ENCODE results near the gene GOSR2. TPM values are rescaled to one million over a fixed set of nuclear protein-coding genes. Genes with fewer than 3 reads are reported as not detected.

GOSR2 gene
- total and polyA plus RNA-seq, 7 donors: 21.6 to 47.0 (median 35.0) TPM

- intact Hi-C loops (cut with DNase I): no loop called here
- TF ChIP-seq POLR2A (IDR thresholded peaks at IDR 0.05): no peak
- TF ChIP-seq EP300 (IDR thresholded peaks at IDR 0.05): no peak
- no peak for TF ChIP-seq CTCF (IDR thresholded peaks at IDR 0.05)
- TF ChIP-seq POLR2AphosphoS5 (IDR thresholded peaks at IDR 0.05): no peak
- H3K9me3 ChIP-seq: no peaks in the 10 kb centered on the region
- WGBS, 2 donors: 56 to 59% methylated on average over 6 of the region's 6 CpGs
- no peak overlapping the region for H3K27ac ChIP-seq
- no peak for DNase-seq
- no peaks in the 10 kb centered on the region for H3K36me3 ChIP-seq
- H3K27me3 ChIP-seq: peaks cover 0 to 55% (median 16%) of the 10 kb centered on the region in 3 donors
- no peaks in the 10 kb centered on the region for H3K4me1 ChIP-seq
- H3K4me3 ChIP-seq: no peak overlapping the region
Measured at GRCh38 chr17:46890638-46891037, 32.3 kb upstream of the GOSR2 start.

- Histone ChIP-seq H3K36me3 (no peaks in the 10 kb centered on the region), H3K4me1 (no peaks in the 10 kb centered on the region), H3K27ac (no peak overlapping the region), H3K27me3 (peaks cover 0 to 47% (median 16%) of the 10 kb centered on the region in 3 donors), H3K4me3 (no peak overlapping the region), H3K9me3 (no peaks in the 10 kb centered on the region)
- TF ChIP-seq POLR2A (IDR thresholded peaks at IDR 0.05): no peak
- no peak for TF ChIP-seq POLR2AphosphoS5 (IDR thresholded peaks at IDR 0.05)
- no peak for TF ChIP-seq CTCF (IDR thresholded peaks at IDR 0.05)
- TF ChIP-seq EP300 (IDR thresholded peaks at IDR 0.05): no peak
- intact Hi-C loops (cut with DNase I): no loop called here
- 63 to 68% methylated on average over 4 of the region's 4 CpGs for WGBS, 2 donors
- no peak for DNase-seq
Measured at GRCh38 chr17:46892192-46892703, 30.7 kb upstream of the GOSR2 start.

GRCh38 chr17:46894024-46894423 is 28.9 kb upstream of the GOSR2 start:
- DNase-seq: no peak
- H3K9me3 ChIP-seq: peaks cover 0 to 2% (median 0%) of the 10 kb centered on the region in 4 donors
- H3K36me3 ChIP-seq: no peaks in the 10 kb centered on the region
- no peak overlapping the region for H3K27ac ChIP-seq
- no peak overlapping the region for H3K4me3 ChIP-seq
- no peak for TF ChIP-seq EP300 (IDR thresholded peaks at IDR 0.05)
- TF ChIP-seq POLR2A (IDR thresholded peaks at IDR 0.05): no peak
- no peak for TF ChIP-seq POLR2AphosphoS5 (IDR thresholded peaks at IDR 0.05)
- peaks cover 0 to 44% (median 16%) of the 10 kb centered on the region in 3 donors for H3K27me3 ChIP-seq
- intact Hi-C loops (cut with DNase I): no loop called here
- no peaks in the 10 kb centered on the region for H3K4me1 ChIP-seq
- 64 to 80% methylated on average over 9 of the region's 9 CpGs for WGBS, 2 donors

GRCh38 chr17:46894476-46895151 is 28.3 kb upstream of the GOSR2 start:
- H3K4me1 ChIP-seq: no peaks in the 10 kb centered on the region
- intact Hi-C loops (cut with DNase I): no loop called here
- TF ChIP-seq EP300 (IDR thresholded peaks at IDR 0.05) (no peak), CTCF (IDR thresholded peaks at IDR 0.05) (no peak), POLR2AphosphoS5 (IDR thresholded peaks at IDR 0.05) (no peak), POLR2A (IDR thresholded peaks at IDR 0.05) (no peak)
- no peak for DNase-seq
- peaks cover 0 to 2% (median 0%) of the 10 kb centered on the region in 4 donors for H3K9me3 ChIP-seq
- H3K36me3 ChIP-seq: no peaks in the 10 kb centered on the region
- H3K27ac ChIP-seq: no peak overlapping the region
- H3K27me3 ChIP-seq: peaks cover 0 to 44% (median 16%) of the 10 kb centered on the region in 3 donors
- no peak overlapping the region for H3K4me3 ChIP-seq
- WGBS, 2 donors: 57 to 58% methylated on average over 29 of the region's 29 CpGs

GRCh38 chr17:46895171-46895570 is 27.8 kb upstream of the GOSR2 start:
- WGBS, 2 donors: 70 to 84% methylated on average over 9 of the region's 9 CpGs

More at GRCh38 chr17:46895171-46895570, 27.8 kb upstream of the GOSR2 start:
- H3K36me3 ChIP-seq: no peaks in the 10 kb centered on the region
- H3K4me3 ChIP-seq: no peak overlapping the region
- H3K4me1 ChIP-seq: no peaks in the 10 kb centered on the region
- no peak for DNase-seq
- H3K27me3 ChIP-seq: peaks cover 0 to 40% (median 16%) of the 10 kb centered on the region in 3 donors
- TF ChIP-seq EP300 (IDR thresholded peaks at IDR 0.05) (no peak), POLR2AphosphoS5 (IDR thresholded peaks at IDR 0.05) (no peak), CTCF (IDR thresholded peaks at IDR 0.05) (no peak), POLR2A (IDR thresholded peaks at IDR 0.05) (no peak)
- intact Hi-C loops (cut with DNase I): no loop called here
- H3K9me3 ChIP-seq: peaks cover 0 to 2% (median 0%) of the 10 kb centered on the region in 4 donors
- no peak overlapping the region for H3K27ac ChIP-seq

Measured in sigmoid colon (tissue), 7 donors.